Measurements from ENCODE around the gene PRG2. TPM values are rescaled to one million over a fixed set of nuclear protein-coding genes. Genes with fewer than 3 reads are reported as not detected.

Gene PRG2
- total and polyA plus RNA-seq, 9 of the 15 experiments (the other 6 are each of a cell fraction or from before 2014, with no cell fraction given) = 1.8 to 78.0 (median 26.6) TPM

- Histone ChIP-seq H3K9me1 (ENCODE audit: control insufficient read depth, insufficient read depth, low read length) (no peaks in the 10 kb centered on the region), H3K9ac (ENCODE audit: insufficient read depth in 1 of 2, low read depth in 2 of 2, low read length in 2 of 2) (no peak overlapping the region; a peak in 1 of 4 replicates), H4K20me1 (replicated peaks; ENCODE audit: control insufficient read depth, insufficient read depth, low read length) (no peaks in the 10 kb centered on the region), H3K4me2 (ENCODE audit: insufficient read depth, low read length) (no peak overlapping the region), H3K27me3 (ENCODE audit: control insufficient read depth in 2 of 2, insufficient read depth in 2 of 2, low read length in 2 of 2) (no peaks in the 10 kb centered on the region), H3K4me3 (no peak overlapping the region), H2AFZ (ENCODE audit: low read depth, low read length) (no peak overlapping the region), H3K4me1 (replicated peaks in 1 of 2; ENCODE audit: control insufficient read depth in 2 of 2, insufficient read depth in 2 of 2, low read length in 2 of 2) (peaks cover 23 to 38% of the 10 kb centered on the region in 2 experiments), H3K36me3 (ENCODE audit: control insufficient read depth, insufficient read depth, low read length) (no peaks in the 10 kb centered on the region), H3K27ac (ENCODE audit: extremely low read depth, low read depth, low read length) (no peak overlapping the region), H3K9me3 (replicated peaks; ENCODE audit: control insufficient read depth, insufficient read depth, low read depth, low read length) (0 out of 2 replicates have a peak, but pooled peaks cover 2% of the 10 kb centered on the region), H3K79me2 (ENCODE audit: control insufficient read depth, insufficient read depth, low read length) (no peaks in the 10 kb centered on the region)
- ATAC-seq (no peak), DNase-seq (ENCODE audit: extremely low read depth in 1 of 4, low spot score in 3 of 4) (no peak), FAIRE-seq (no peak)
- ChIA-PET CTCF (ENCODE audit: low intra/inter-chr PET ratio) (no interaction called here), POLR2A (interaction anchor here (1.0 kb wide), 1 partner anchor 16 kb away, joined by 3 read pairs; no protein-coding TSS in a partner anchor)
- no TSS peak for BruUV-seq (replicated peaks)
- in situ Hi-C loops (cut with MboI) = no loop called here
- WGBS (ENCODE audit: insufficient coverage, low coverage, missing lambda C conversion rate) = 57% methylated on average over 9 of the region's 9 CpGs
- TF ChIP-seq EP300 (IDR thresholded peaks at IDR 0.05; ENCODE audit: low read length) (no peak), NFXL1 (CRISPR knock-in tag; IDR thresholded peaks at IDR 0.05) (no peak), SPI1 (IDR thresholded peaks at IDR 0.05; ENCODE audit: borderline replicate concordance, low read depth, low read length) (peak; percentile 34; the same call in 1 of the 2 replicates), ELF4 (CRISPR knock-in tag; IDR thresholded peaks at IDR 0.05) (no peak)
- intact Hi-C loops (cut with micrococcal nuclease) = no loop called here
Measured at GRCh38 chr11:57356268-57356667, 34.2 kb downstream of the PRG2 start.

- Histone ChIP-seq H3K9ac (ENCODE audit: insufficient read depth in 1 of 2, low read depth in 2 of 2, low read length in 2 of 2) (peak overlapping the region in 1 of 2 experiments; percentile 33; a peak in 1 of 4 replicates), H3K4me2 (ENCODE audit: insufficient read depth, low read length) (no peak overlapping the region), H3K36me3 (ENCODE audit: control insufficient read depth, insufficient read depth, low read length) (no peaks in the 10 kb centered on the region), H3K4me1 (replicated peaks in 1 of 2; ENCODE audit: control insufficient read depth in 2 of 2, insufficient read depth in 2 of 2, low read length in 2 of 2) (peaks cover 29 to 39% of the 10 kb centered on the region in 2 experiments), H3K27ac (ENCODE audit: extremely low read depth, low read depth, low read length) (no peak overlapping the region), H3K9me3 (replicated peaks; ENCODE audit: control insufficient read depth, insufficient read depth, low read depth, low read length) (0 out of 2 replicates have a peak, but pooled peaks cover 4% of the 10 kb centered on the region), H3K4me3 (no peak overlapping the region), H2AFZ (ENCODE audit: low read depth, low read length) (no peak overlapping the region; the same call in 1 of the 2 replicates), H4K20me1 (replicated peaks; ENCODE audit: control insufficient read depth, insufficient read depth, low read length) (no peaks in the 10 kb centered on the region), H3K27me3 (ENCODE audit: control insufficient read depth in 2 of 2, insufficient read depth in 2 of 2, low read length in 2 of 2) (no peaks in the 10 kb centered on the region), H3K79me2 (ENCODE audit: control insufficient read depth, insufficient read depth, low read length) (no peaks in the 10 kb centered on the region), H3K9me1 (ENCODE audit: control insufficient read depth, insufficient read depth, low read length) (no peaks in the 10 kb centered on the region)
- DNase-seq (ENCODE audit: extremely low read depth in 1 of 4, low spot score in 3 of 4) (no peak), ATAC-seq (no peak), FAIRE-seq (no peak)
- ChIA-PET CTCF (ENCODE audit: low intra/inter-chr PET ratio) (no interaction called here), POLR2A (no interaction called here)
- in situ Hi-C loops (cut with MboI) = no loop called here
- BruUV-seq (replicated peaks) = no TSS peak
- WGBS (ENCODE audit: insufficient coverage, low coverage, missing lambda C conversion rate) = 82% methylated on average over 6 of the region's 6 CpGs
- intact Hi-C loops (cut with micrococcal nuclease) = no loop called here
- TF ChIP-seq POLR2A (conservative IDR thresholded peaks at IDR 0.05) = no peak
- no peak for TF ChIP-seq PHTF2 (CRISPR knock-in tag; IDR thresholded peaks at IDR 0.05)
- TF ChIP-seq ZNF583 (CRISPR knock-in tag; IDR thresholded peaks at IDR 0.05) = no peak
- no peak for TF ChIP-seq RFX1 (IDR thresholded peaks at IDR 0.05)
- no peak for TF ChIP-seq ZNF512 (tag; IDR thresholded peaks at IDR 0.05)
- TF ChIP-seq ZNF354B (CRISPR knock-in tag; IDR thresholded peaks at IDR 0.05) = no peak
- no peak for TF ChIP-seq CHD4 (IDR thresholded peaks at IDR 0.05; ENCODE audit: insufficient read depth, insufficient replicate concordance, low read depth, low read length, poor library complexity, severe bottlenecking)
- no peak for TF ChIP-seq ATF3 (IDR thresholded peaks at IDR 0.05)
- TF ChIP-seq ATF3 (CRISPR knock-in tag; conservative IDR thresholded peaks at IDR 0.05) = no peak
- TF ChIP-seq MTA3 (IDR thresholded peaks at IDR 0.05; ENCODE audit: borderline replicate concordance) = no peak
- TF ChIP-seq KLF1 (tag; IDR thresholded peaks at IDR 0.05) = no peak
- TF ChIP-seq ZBTB7A (IDR thresholded peaks at IDR 0.05; ENCODE audit: borderline replicate concordance, control insufficient read depth, low read depth, low read length) = no peak
Measured at GRCh38 chr11:57354699-57355098, 35.8 kb downstream of the PRG2 start.

Measured in K562 (cell line).